GM12872 (cell line): ENCODE results near the gene MAN1C1.

Experiments used
- CTCF ChIP-seq: IDR thresholded peaks from 3 replicates; pipeline ENCODE4 v1.5.1; 2011; ENCODE audit warnings: low read depth, mild to moderate bottlenecking, low read length, moderate library complexity; ENCODE audit not compliant: insufficient read depth

Gene MAN1C1

DNA sequence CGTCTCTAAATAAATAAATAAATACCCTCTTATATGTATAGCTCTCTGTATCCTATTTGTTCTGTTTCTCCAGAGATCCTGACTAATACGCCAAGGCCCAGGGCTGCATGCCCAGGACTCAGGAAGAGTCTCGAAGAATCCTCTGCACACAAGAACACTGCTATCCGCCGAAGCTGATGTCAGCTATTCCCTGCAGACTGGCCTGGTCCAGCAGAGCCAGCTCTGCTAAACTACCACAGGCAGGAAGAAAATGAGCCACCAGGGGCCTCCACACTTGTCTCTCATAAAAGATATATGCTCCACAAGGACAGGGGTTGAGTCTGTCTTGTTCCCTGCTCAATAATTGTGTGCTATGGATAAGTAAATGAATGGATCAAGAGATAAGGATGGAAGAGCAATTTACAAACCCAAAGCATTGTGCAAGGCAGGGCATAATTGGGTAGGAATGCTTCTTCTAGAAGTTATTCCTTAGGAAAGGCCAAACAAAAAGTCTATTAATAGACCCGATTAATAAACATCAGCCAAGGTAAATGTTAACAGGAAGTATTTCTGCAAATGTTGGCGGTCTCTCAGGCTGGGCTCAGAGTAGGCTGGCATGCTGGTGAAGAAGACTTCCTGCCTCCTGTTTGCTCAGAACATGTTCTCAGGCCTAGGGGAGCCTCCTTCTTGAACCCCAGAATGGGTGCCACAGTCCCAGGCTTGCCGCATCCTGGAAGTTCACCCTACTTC, 26.3 kb upstream of the MAN1C1 start:
- TF ChIP-seq CTCF = no peak

DNA sequence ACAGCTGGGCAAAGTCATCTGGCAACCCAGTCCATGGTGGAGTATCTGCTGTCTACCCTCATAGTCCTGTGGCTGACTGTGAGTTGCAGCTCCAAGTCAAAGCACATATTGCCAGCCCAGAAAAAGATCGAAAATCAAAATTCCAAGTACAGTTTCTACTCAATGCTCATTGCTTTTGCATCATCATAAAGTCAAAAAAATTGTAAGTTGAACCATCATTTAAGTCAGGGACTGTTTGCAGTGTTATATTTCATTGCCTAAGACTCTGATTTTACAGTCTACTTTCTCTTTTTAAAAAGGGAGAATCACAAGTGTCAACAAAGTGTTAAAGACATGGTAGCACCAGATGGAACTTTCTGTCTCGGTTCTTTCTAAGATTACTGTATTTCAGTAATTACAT, 22.7 kb upstream of the MAN1C1 start:
- no peak for TF ChIP-seq CTCF

GRCh38 chr1:25594971-25595370, 21.6 kb upstream of the MAN1C1 start:
- no peak for TF ChIP-seq CTCF

GRCh38 chr1:25598879-25599278, 17.7 kb upstream of the MAN1C1 start:
- no peak for TF ChIP-seq CTCF

DNA sequence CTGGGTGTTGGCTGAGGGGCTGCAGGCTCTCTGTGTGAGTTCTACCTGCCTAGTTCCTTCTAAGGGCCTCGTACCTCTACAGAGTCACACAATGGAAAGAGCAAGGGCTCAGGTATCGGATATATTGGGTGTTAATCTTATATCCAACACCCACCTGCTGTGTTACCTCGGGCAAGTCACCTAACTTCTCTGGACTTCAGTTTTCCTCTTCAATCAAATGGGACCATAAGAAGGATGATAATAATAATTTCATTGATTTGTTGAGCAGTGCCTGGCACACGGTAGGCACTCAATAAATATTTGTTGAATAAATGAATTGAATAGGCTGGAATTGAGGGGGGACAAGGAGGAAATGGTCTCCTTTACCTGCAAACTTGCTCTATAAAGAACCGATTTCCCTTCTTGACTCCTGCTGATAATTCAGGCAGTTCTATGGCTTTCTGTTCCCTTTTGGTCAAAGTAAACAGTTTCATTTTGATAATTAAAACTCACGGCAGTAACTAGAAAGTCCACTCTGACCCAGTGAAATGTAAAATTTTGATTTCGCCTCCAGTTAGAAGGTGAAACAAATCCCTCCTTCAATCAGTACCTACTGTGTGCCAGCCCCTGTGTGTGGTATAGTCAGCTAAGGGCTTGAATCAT, 16.5 kb upstream of the MAN1C1 start:
- no peak for TF ChIP-seq CTCF

- no peak for TF ChIP-seq CTCF
These were observed 9.5 kb upstream of the MAN1C1 start for GRCh38 chr1:25607123-25607522.

- TF ChIP-seq CTCF = 0 out of 3 replicates have a peak, but pooled peaks have one; percentile 34
These were observed 8.0 kb upstream of the MAN1C1 start for GRCh38 chr1:25608488-25609178.
